H1 (cell line): ENCODE measurements around the gene TBC1D23. TPM values are rescaled to one million over a fixed set of nuclear protein-coding genes. Genes with fewer than 3 reads are reported as not detected.

ENCODE experiments used
- ASH2L ChIP-seq: fragments of 200-600, 300-600 bp; sonication (generic); IDR thresholded peaks from one replicate; pipeline ENCODE4 v1.7.1; 2017; ENCODE audit warnings: low read length
- CBX8 ChIP-seq: fragments of 300-800, 300-1000 bp; sonication (generic); IDR thresholded peaks from 2 replicates; pipeline ENCODE4 v1.7.1; 2016; ENCODE audit warnings: low read depth, low read length, borderline replicate concordance
- NANOG ChIP-seq: IDR thresholded peaks from 2 replicates; pipeline ENCODE4 v1.6.1; 2011; ENCODE audit warnings: low read length, low read depth, mild to moderate bottlenecking, inconsistent platforms; ENCODE audit not compliant: insufficient read depth, poor library complexity, severe bottlenecking
- SP1 ChIP-seq: IDR thresholded peaks from 2 replicates; pipeline ENCODE4 v1.6.1; 2011; ENCODE audit warnings: low read depth, low read length
- SP2 ChIP-seq: IDR thresholded peaks from 2 replicates; pipeline ENCODE4 v1.6.1; 2012; ENCODE audit warnings: mild to moderate bottlenecking, low read length, inconsistent platforms
- SP4 ChIP-seq: IDR thresholded peaks from 2 replicates; pipeline ENCODE4 v1.6.1; 2012; ENCODE audit warnings: low read length, inconsistent platforms
- polyA plus RNA-seq, 7 experiments: library from polyadenylated mRNA; depleted of rRNA in 3 of 7; stranded (reverse) in 5 of 7; unstranded in 2 of 7; fragments of >200 nt in 5 of 7; fragments of 200-250 nt in 2 of 7; gene quantifications; 1 replicate in 5 of 7; 2 replicates in 1 of 7; 4 replicates in 1 of 7; pipeline versions ENCODE4 v1.2.1 to v1.2.3, GENCODE V29; 2011 to 2013; ENCODE audit warnings: missing spikeins in 2 of 7, mixed read lengths in 2 of 7
- total RNA-seq: library from RNA; stranded (reverse); fragmentation: NEBNext Ultra II Directional; extraction: Animal tissue kit (Norgen Biotek cat#: 25700); gene quantifications from 2 replicates; pipeline ENCODE4 v1.2.1, GENCODE V29; 2021

TBC1D23 gene
- total and polyA plus RNA-seq, 2 of the 8 experiments (the other 6 are each of a cell fraction or from before 2014, with no cell fraction given): 6.4 to 29.3 TPM

DNA sequence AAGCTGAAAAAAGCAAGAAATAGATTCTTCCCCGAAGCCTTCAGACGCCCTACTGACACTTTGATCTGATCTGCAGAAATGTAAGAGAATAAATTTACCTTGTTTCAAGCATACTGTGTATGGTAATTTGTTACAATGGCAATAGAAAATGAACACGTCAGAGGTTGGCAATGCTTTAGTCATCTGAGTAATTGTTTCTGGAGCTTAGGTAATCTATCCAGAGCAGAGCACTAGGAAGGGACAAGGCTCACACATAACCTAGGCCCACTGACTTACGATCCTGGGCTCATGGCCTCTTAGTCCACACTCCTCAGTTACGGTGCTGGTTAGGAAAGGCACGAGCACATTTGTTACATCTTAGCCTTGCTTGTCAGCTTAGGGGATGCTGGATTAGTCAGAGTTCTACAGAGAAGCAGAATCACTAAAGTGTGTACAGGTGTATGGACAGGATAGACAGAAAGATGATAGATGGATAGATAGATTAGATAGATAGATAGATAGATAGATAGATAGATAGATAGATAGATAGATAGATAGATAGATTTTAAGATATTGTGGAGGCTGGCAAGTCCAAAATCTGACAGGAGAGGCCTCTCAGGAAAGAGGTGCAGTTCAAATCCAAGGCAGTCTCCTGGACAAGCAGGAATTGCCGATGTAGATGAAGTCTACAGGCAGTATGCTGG is 46.8 kb upstream of the TBC1D23 start (continued):
- TF ChIP-seq SP2: no peak
- no peak for TF ChIP-seq ASH2L
- TF ChIP-seq CBX8: no peak
- TF ChIP-seq SP1: no peak
- TF ChIP-seq SP4: no peak
- TF ChIP-seq NANOG: no peak
